Lower leg skin (tissue), 3 donors: Measurements from ENCODE around the gene AUH.

Experiments used
- CTCF ChIP-seq, 3 donors: fragments of 450-650 bp; IDR thresholded peaks; one replicate each; pipeline ENCODE4 v1.5.1; 2016; ENCODE audit warnings: antibody characterized with exemption in 3 of 3, mild to moderate bottlenecking in 3 of 3, moderate library complexity in 2 of 3
- POLR2A ChIP-seq, 2 donors: fragments of 450-650 bp; IDR thresholded peaks; one replicate each; pipeline ENCODE4 v1.6.1; 2016 to 2017; ENCODE audit warnings: antibody characterized with exemption in 2 of 2, mild to moderate bottlenecking in 1 of 2, moderate library complexity in 1 of 2

- TF ChIP-seq CTCF (IDR thresholded peaks at IDR 0.05) = no peak
- no peak for TF ChIP-seq POLR2A (IDR thresholded peaks at IDR 0.05)
These were observed 60.6 kb downstream of the AUH start for GRCh38 chr9:91301161-91301560.
